C4-2B (cell line): ENCODE results near the gene P3H3.
A peak's percentile ranks its signal among the peaks of the same experiment; 100 is the strongest.
"Not testable (repeated sequence)": the region's sequence is repeated elsewhere in the genome, so short reads cannot be mapped to it uniquely, and the experiment has no call there.

Experiments used
- H3K27ac ChIP-seq: fragments of 450-650 bp; 2 replicates; pipeline ENCODE4 v1.5.1; 2017
- CTCF ChIP-seq: fragments of 450-650 bp; conservative IDR thresholded peaks from 2 replicates; pipeline ENCODE4 v1.5.1; 2017; ENCODE audit warnings: mild to moderate bottlenecking
- ZFX ChIP-seq: fragments of 450-650 bp; IDR thresholded peaks from 2 replicates; pipeline ENCODE4 v1.6.1; 2017

The P3H3 gene

GRCh38 chr12:6883683-6884082, 55.5 kb downstream of the P3H3 start:
- TF ChIP-seq CTCF (no peak), ZFX (no peak)
- no peak overlapping the region for H3K27ac ChIP-seq

- no peak overlapping the region for H3K27ac ChIP-seq
- TF ChIP-seq CTCF = no peak
- no peak for TF ChIP-seq ZFX
Measured at GRCh38 chr12:6884539-6884938, 56.3 kb downstream of the P3H3 start.

- H3K27ac ChIP-seq = not testable (repeated sequence)
Measured at GRCh38 chr12:6886206-6886999, 58.2 kb downstream of the P3H3 start.

- H3K27ac ChIP-seq = no peak overlapping the region
- TF ChIP-seq CTCF (no peak), ZFX (no peak)
Measured at GRCh38 chr12:6887460-6887859, 59.3 kb downstream of the P3H3 start.

GRCh38 chr12:6888360-6888759, 60.2 kb downstream of the P3H3 start:
- H3K27ac ChIP-seq = peak overlapping the region; percentile 9; the same call in 1 of the 2 replicates
- no peak for TF ChIP-seq CTCF
- no peak for TF ChIP-seq ZFX

- peak overlapping the region; percentile 9; the same call in 1 of the 2 replicates for H3K27ac ChIP-seq
Measured at GRCh38 chr12:6888794-6889193, 60.6 kb downstream of the P3H3 start.
